Psoas muscle (tissue), 8 donors: ENCODE measurements around the gene TLR2. TPM values are rescaled to one million over a fixed set of nuclear protein-coding genes. Genes with fewer than 3 reads are reported as not detected.

Source experiments
- ATAC-seq, 4 donors: fragments of 200-7000 bp; cut with Tn5 transposase; one replicate each; pipeline ENCODE4 v1.9.1; 2020; ENCODE audit warnings: moderate library complexity in 3 of 4, mild to moderate bottlenecking in 2 of 4
- DNase-seq, 2 donors: peaks; one replicate each; pipeline ENCODE4 v3.0.0-alpha.2; 2020
- H3K27ac ChIP-seq: fragments of 200-600 bp; one replicate; pipeline ENCODE4 v1.8.0; 2022
- H3K27me3 ChIP-seq, 3 donors: fragments of 200-600 bp in 1 of 3; one replicate each; pipeline versions ENCODE4 v1.6.1 to v1.8.0; 2013 to 2022; ENCODE audit warnings: low read length in 2 of 3, mild to moderate bottlenecking in 2 of 3, moderate library complexity in 1 of 3; ENCODE audit not compliant: insufficient read depth in 3 of 3
- H3K36me3 ChIP-seq, 2 donors: fragments of 200-600 bp in 1 of 2; one replicate each; pipeline versions ENCODE4 v1.6.1 to v1.8.0; 2013 to 2022; ENCODE audit warnings: low read depth in 1 of 2, mild to moderate bottlenecking in 1 of 2, moderate library complexity in 1 of 2; ENCODE audit not compliant: insufficient read depth in 1 of 2
- H3K4me1 ChIP-seq: fragments of 200-600 bp; one replicate; pipeline ENCODE4 v1.8.0; 2022
- H3K4me3 ChIP-seq: fragments of 200-600 bp; one replicate; pipeline ENCODE4 v1.8.0; 2022; ENCODE audit warnings: mild to moderate bottlenecking
- H3K9me3 ChIP-seq: fragments of 200-600 bp; one replicate; pipeline ENCODE4 v1.8.0; 2022
- WGBS, 3 donors: extraction: QIAGEN DNeasy Blood & Tissue Kit; methylation state at CpG; one replicate each; pipeline versions ENCODE4 v1.1.6 to v1.1.7; 2013; 5-methylcytosine and 5-hydroxymethylcytosine counted together
- intact Hi-C, 2 donors: fragments of 100-400 bp; cut with DNase I; formaldehyde crosslinking; loops; one replicate each; pipeline versions ENCODE4 v1.11.0 to v1.14.2; 2022
- polyA plus RNA-seq, 3 donors: library from polyadenylated mRNA; stranded (reverse); fragments of 200-250 nt; gene quantifications; one replicate each; pipeline ENCODE4 v1.2.3, GENCODE V29; 2013
- total RNA-seq, 4 donors: library from RNA; stranded (reverse); fragmentation: NEBNext Ultra II Directional in 2 of 4; extraction: Animal tissue kit (Norgen Biotek cat#: 25700) in 2 of 4; gene quantifications; one replicate each; pipeline versions ENCODE4 v1.2.1 to v1.2.4, GENCODE V29; 2021 to 2023
- TF ChIP-seq, protein P1 (sequence below): fragments of 200-600 bp; IDR thresholded peaks from one replicate; pipeline ENCODE4 v1.8.0; 2022; ENCODE audit warnings: antibody characterized with exemption
- donor health status: healthy with polysubstance abuse.
- donor health status: DM: no; HTN: no; CAD: no; lungs with moderate emphysema.
- donor health status: Bipolar disorder and iron deficiency.
- donor health status: healthy.
- donor health status: DM: yes; HTN: yes; CAD: no.
- donor health status: DM: no; HTN: no; CAD: no.
- donor health status: DM: no; HTN: no; CAD: no.
- donor health status: DM: yes; HTN: yes; CAD: no.

TLR2 gene
- total and polyA plus RNA-seq, 7 donors, result 0.42 to 3.7 (median 1.8) TPM

DNA sequence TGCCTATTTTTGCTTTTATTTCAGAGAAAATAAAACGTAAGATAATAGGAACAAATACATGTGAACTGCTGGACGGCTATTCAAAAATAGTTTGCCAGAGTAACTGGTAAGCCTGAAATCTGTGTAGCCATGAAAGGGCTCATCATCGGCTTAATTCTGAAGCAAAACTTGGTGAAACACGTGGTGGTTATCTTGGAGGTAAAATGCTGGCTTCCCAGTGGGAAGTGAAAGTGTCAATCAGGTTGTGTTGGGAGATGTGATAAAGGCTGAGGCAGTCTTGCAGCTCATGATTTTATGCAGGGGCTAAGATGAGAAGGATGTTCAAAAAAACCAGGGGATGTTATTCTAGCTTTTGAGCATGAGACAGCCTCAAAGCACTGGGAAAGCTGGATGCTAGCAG lies 36.1 kb upstream of the TLR2 start:
- ATAC-seq, result no peak
- Histone ChIP-seq H3K9me3 (no peaks in the 10 kb centered on the region), H3K27ac (no peak overlapping the region), H3K27me3 (no peaks in the 10 kb centered on the region), H3K4me1 (no peaks in the 10 kb centered on the region), H3K4me3 (no peak overlapping the region), H3K36me3 (no peaks in the 10 kb centered on the region)
- intact Hi-C loops, result loop anchor here in 1 of 2 donors (5.0 kb wide), 1 partner anchor 306 kb away; the partner anchor contains the start of gene MND1
- no peak for DNase-seq
- 54 to 76% (median 64%) methylated on average over 4 of the region's 4 CpGs for WGBS, 3 donors
- TF ChIP-seq, protein P1, sequence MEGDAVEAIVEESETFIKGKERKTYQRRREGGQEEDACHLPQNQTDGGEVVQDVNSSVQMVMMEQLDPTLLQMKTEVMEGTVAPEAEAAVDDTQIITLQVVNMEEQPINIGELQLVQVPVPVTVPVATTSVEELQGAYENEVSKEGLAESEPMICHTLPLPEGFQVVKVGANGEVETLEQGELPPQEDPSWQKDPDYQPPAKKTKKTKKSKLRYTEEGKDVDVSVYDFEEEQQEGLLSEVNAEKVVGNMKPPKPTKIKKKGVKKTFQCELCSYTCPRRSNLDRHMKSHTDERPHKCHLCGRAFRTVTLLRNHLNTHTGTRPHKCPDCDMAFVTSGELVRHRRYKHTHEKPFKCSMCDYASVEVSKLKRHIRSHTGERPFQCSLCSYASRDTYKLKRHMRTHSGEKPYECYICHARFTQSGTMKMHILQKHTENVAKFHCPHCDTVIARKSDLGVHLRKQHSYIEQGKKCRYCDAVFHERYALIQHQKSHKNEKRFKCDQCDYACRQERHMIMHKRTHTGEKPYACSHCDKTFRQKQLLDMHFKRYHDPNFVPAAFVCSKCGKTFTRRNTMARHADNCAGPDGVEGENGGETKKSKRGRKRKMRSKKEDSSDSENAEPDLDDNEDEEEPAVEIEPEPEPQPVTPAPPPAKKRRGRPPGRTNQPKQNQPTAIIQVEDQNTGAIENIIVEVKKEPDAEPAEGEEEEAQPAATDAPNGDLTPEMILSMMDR, result no peak

DNA sequence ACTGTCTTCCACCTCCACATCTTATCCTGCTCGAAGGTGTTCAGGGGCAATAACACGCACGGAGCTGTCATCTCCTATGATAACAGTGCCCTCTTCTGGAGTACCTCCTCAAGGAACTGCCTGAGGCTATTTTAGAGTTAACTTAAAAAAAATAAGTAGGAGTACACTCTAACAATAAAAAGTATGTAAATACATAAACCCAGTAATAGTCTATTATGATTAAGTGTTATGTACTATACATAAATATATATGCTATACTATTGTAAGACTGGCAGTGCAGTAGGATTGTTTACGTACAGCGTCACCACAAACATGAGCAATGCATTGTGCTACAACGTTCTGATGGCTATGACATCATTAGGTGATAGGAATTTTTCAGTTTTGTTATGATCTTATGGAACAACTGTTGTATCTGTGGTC lies 34.5 kb upstream of the TLR2 start:
- TF ChIP-seq, protein P1, result peak; percentile 36
- 50 to 59% (median 52%) methylated on average over 6 of the region's 6 CpGs for WGBS, 3 donors
- DNase-seq (no peak), ATAC-seq (peak in 1 of 4 donors; percentile 47)
- Histone ChIP-seq H3K9me3 (no peaks in the 10 kb centered on the region), H3K4me1 (no peaks in the 10 kb centered on the region), H3K27me3 (no peaks in the 10 kb centered on the region), H3K4me3 (no peak overlapping the region), H3K36me3 (no peaks in the 10 kb centered on the region), H3K27ac (no peak overlapping the region)
- intact Hi-C loops, result loop anchor here in 1 of 2 donors (5.0 kb wide), 1 partner anchor 307 kb away; the partner anchor contains the start of gene MND1

DNA sequence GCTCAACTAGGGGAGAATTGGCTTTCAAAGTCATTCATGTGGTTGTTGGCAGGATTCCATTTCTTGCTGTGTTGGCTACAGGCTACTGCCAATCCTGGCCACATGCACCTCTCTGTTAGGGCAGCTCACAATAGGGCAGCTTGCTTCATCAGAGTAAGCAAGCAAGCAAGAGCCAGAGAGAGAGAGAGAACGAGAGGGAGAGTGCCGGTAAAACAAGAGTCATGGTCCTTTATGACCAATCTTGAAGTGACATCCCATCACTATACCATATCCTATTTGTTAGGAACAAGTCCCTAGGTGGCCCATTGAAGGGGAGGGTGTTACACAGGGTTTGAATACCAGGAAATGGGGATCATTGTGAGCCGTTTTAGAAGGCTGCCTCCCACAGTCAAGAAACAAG lies 33.0 kb upstream of the TLR2 start:
- Histone ChIP-seq H3K4me3 (no peak overlapping the region), H3K4me1 (no peaks in the 10 kb centered on the region), H3K36me3 (no peaks in the 10 kb centered on the region), H3K27me3 (no peaks in the 10 kb centered on the region), H3K27ac (no peak overlapping the region), H3K9me3 (no peaks in the 10 kb centered on the region)
- DNase-seq (no peak), ATAC-seq (no peak)
- 45 to 58% (median 46%) methylated on average over 3 of the region's 3 CpGs for WGBS, 3 donors
- intact Hi-C loops, result loop anchor here in 1 of 2 donors (5.0 kb wide), 1 partner anchor 309 kb away; the partner anchor contains the start of gene MND1
- TF ChIP-seq, protein P1, result no peak

DNA sequence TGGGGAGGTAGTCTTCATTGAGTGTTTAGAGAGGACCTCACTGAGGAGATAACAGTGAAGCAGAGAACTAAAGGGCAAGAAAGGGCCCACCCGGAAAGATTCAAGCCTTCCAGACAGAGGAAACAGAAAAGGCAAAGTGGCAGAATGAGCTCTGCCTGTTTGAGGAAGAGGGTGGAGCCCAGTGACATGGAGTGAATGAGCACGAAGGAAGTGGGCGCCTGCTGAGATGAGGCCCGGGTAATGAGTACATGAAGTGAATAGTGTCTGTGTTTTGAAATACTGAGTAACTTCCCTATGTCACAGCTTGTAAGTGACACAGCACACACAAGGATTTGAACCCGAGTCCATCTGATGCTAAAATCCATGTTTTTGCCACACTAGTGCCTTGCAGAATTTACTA lies 32.5 kb upstream of the TLR2 start:
- H3K4me3 ChIP-seq, result no peak overlapping the region

More for the DNA sequence above, 32.5 kb upstream of the TLR2 start:
- Histone ChIP-seq H3K27me3 (no peaks in the 10 kb centered on the region), H3K4me1 (no peaks in the 10 kb centered on the region), H3K9me3 (no peaks in the 10 kb centered on the region), H3K36me3 (no peaks in the 10 kb centered on the region), H3K27ac (peak overlapping the region; percentile 32)
- TF ChIP-seq, protein P1, result no peak
- WGBS, 3 donors, result 69 to 73% (median 72%) methylated on average over 5 of the region's 5 CpGs
- ATAC-seq, result peak in 3 of 4 donors; percentile 47 to 61 (median 50)
- peak in 1 of 2 donors; percentile 31 for DNase-seq
- intact Hi-C loops, result loop anchor here in 1 of 2 donors (5.0 kb wide), 1 partner anchor 309 kb away; the partner anchor contains the start of gene MND1
